GM23248 (cell line): Measurements from ENCODE around the gene CNTNAP4.

Experiments
- EZH2 ChIP-seq: fragments of 200-600 bp; sonication (generic); IDR thresholded peaks from 2 replicates; pipeline ENCODE4 v1.6.1; 2018; ENCODE audit warnings: antibody characterized with exemption, mild to moderate bottlenecking; ENCODE audit not compliant: insufficient read depth, poor library complexity, severe bottlenecking
- EZH2phosphoT487 ChIP-seq: fragments of 200-600 bp; sonication (generic); IDR thresholded peaks from 2 replicates; pipeline ENCODE4 v1.6.1; 2018; ENCODE audit warnings: antibody characterized with exemption, moderate library complexity, mild to moderate bottlenecking, low read depth; ENCODE audit not compliant: insufficient read depth

DNA sequence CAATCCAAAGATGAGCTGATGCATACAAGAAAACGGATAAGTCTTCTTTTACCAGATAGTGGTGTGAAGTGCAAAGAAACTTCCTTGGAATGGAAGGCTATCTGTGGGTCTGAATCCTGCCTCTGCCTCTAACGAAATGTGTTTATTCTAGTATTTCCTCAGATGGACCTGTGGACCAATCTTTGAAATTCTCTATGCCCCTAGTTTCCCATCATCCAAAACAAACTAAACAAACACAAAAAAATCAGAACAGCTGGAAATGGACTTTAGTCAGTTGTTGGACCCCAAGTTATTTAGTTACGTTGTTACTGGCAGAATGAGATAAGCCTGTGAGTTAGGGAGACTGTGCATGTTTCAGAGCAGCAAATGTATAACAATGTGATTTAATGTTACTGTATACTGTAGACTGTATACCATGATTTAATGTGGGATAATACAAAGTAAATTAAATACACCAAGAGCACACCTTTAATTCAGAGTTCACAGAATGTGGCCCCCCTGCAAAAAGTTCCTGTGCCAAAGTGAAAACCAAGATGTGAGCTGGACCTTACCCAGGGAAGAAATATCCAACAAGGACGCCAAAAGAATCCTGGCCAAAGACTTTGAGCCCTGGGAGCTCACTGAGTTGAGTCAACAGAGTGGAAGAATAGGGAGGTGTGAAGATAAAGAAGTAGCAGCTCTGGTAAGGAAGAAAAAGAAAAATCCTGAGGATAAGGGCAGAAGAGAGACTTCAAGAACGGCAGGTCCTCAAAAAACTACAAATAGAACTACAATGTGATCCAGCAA, 255.2 kb downstream of the CNTNAP4 start:
- TF ChIP-seq EZH2 = no peak
- no peak for TF ChIP-seq EZH2phosphoT487
